Spleen (tissue), 7 donors: ENCODE measurements around the gene MOV10.

ENCODE experiments used
- POLR2AphosphoS5 ChIP-seq, 3 donors: sonication (generic); formaldehyde crosslinking; IDR thresholded peaks; one replicate each; pipeline ENCODE4 v1.5.1; 2017; ENCODE audit warnings: antibody characterized with exemption in 3 of 3
- TF ChIP-seq, protein P1 (sequence below), 11 experiments: fragments of 200-600 bp in 7 of 11; fragments of 450-650 bp in 4 of 11; sonication (generic) in 4 of 11; IDR thresholded peaks in 8 of 11; conservative IDR thresholded peaks in 3 of 11; 1 replicate in 7 of 11; 2 replicates in 4 of 11; pipeline versions ENCODE4 v1.4.0 to v1.8.0; 2016 to 2021; ENCODE audit warnings: antibody characterized with exemption in 11 of 11, inconsistent platforms in 4 of 11, mild to moderate bottlenecking in 1 of 11
- donor health status: DM: no; HTN: no; CAD: no; lungs with moderate emphysema.
- donor health status: DM: no; HTN: no; CAD: no.
- donor health status: DM: no; HTN: no; CAD: no.

GRCh38 chr1:112723511-112723839, 49.0 kb downstream of the MOV10 start:
- TF ChIP-seq, protein P1, sequence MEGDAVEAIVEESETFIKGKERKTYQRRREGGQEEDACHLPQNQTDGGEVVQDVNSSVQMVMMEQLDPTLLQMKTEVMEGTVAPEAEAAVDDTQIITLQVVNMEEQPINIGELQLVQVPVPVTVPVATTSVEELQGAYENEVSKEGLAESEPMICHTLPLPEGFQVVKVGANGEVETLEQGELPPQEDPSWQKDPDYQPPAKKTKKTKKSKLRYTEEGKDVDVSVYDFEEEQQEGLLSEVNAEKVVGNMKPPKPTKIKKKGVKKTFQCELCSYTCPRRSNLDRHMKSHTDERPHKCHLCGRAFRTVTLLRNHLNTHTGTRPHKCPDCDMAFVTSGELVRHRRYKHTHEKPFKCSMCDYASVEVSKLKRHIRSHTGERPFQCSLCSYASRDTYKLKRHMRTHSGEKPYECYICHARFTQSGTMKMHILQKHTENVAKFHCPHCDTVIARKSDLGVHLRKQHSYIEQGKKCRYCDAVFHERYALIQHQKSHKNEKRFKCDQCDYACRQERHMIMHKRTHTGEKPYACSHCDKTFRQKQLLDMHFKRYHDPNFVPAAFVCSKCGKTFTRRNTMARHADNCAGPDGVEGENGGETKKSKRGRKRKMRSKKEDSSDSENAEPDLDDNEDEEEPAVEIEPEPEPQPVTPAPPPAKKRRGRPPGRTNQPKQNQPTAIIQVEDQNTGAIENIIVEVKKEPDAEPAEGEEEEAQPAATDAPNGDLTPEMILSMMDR (IDR thresholded peaks at IDR 0.05 in 8 of 11, conservative IDR thresholded peaks at IDR 0.05 in 3 of 11): no peak
- TF ChIP-seq POLR2AphosphoS5 (IDR thresholded peaks at IDR 0.05): no peak
